VCaP (cell line): ENCODE measurements around the gene TRUB2.
A peak's percentile ranks its signal among the peaks of the same experiment; 100 is the strongest.

Experiments used
- H3K27ac ChIP-seq: fragments of 450-650 bp; 2 replicates; pipeline ENCODE4 v1.5.1; 2017
- CTCF ChIP-seq: fragments of 450-650 bp; conservative IDR thresholded peaks from 2 replicates; pipeline ENCODE4 v1.5.1; 2017; ENCODE audit warnings: mild to moderate bottlenecking, moderate library complexity

TRUB2 gene

GRCh38 chr9:128285033-128285784 is 37.0 kb downstream of the TRUB2 start:
- H3K27ac ChIP-seq, result no peak overlapping the region
- no peak for TF ChIP-seq CTCF

GRCh38 chr9:128282500-128282899 is 39.7 kb downstream of the TRUB2 start:
- no peak for TF ChIP-seq CTCF
- H3K27ac ChIP-seq, result no peak overlapping the region

- TF ChIP-seq CTCF, result no peak
- peak overlapping the region; percentile 93 for H3K27ac ChIP-seq
Observed at GRCh38 chr9:128280084-128280622, 42.1 kb downstream of the TRUB2 start.

GRCh38 chr9:128279088-128280073 is 42.9 kb downstream of the TRUB2 start:
- peak overlapping the region; percentile 93 for H3K27ac ChIP-seq

- H3K27ac ChIP-seq, result peak overlapping the region; percentile 93
- TF ChIP-seq CTCF, result no peak
Observed at GRCh38 chr9:128276574-128277270, 45.5 kb downstream of the TRUB2 start.

- H3K27ac ChIP-seq, result peak within 1 kb of the TSS; percentile 93
- no peak for TF ChIP-seq CTCF
Observed at GRCh38 chr9:128276008-128276573, 46.2 kb downstream of the TRUB2 start, which contains the start of gene SWI5. TSS of gene SWI5 (plus strand) at chr9:128276276.

GRCh38 chr9:128275198-128276007 is 46.8 kb downstream of the TRUB2 start, which contains the start of gene GOLGA2:
TSS of gene GOLGA2 (minus strand) at chr9:128276007. CDS start at chr9:128275976, 31 bp downstream.
- peak within 1 kb of the TSS; percentile 93 for H3K27ac ChIP-seq
- no peak for TF ChIP-seq CTCF
